GM10847 (cell line): Measurements from ENCODE around the gene COL17A1.

Experiments used
- POLR2A ChIP-seq: IDR thresholded peaks from 2 replicates; pipeline ENCODE4 v1.6.1; 2011; ENCODE audit not compliant: insufficient read length; ENCODE audit errors: extremely low read depth

COL17A1 gene

DNA sequence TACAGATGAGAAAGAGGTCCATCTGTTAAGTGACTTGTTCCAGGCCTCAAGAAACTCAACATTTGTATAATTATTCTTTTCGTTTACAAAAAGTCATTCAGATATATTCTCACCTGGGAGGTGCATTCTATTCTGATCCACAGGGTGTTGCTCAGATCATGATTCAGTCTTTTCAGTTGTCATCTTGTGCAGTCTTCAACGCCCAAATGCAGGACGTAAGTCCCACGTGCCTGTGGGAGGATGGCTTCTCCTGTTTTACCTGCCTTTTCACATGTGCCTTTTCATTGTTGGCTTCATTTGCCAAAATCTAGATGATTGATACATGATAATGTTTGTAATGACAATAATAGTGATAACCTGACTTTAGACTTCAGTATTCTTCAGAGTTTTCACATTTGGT lies 72.2 kb downstream of the COL17A1 start:
- no peak for TF ChIP-seq POLR2A

DNA sequence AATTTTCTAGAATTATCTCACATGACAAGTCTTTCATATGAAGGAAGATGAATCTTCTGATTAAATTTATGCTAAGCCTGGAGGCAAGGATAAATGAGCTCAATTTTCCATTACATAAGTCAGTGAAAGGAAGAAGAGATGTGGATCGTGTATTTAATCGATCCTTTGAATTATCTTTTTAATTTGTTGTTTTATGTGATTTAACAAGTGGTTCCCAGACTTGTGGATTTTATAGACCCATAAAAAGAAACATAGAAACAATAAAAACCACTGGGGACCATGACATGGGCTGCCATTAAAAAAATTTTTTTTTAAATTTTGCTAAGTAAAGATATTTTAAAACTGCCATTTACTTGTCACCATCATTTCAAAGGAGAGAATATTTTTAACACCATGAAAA lies 73.8 kb downstream of the COL17A1 start:
- no peak for TF ChIP-seq POLR2A

DNA sequence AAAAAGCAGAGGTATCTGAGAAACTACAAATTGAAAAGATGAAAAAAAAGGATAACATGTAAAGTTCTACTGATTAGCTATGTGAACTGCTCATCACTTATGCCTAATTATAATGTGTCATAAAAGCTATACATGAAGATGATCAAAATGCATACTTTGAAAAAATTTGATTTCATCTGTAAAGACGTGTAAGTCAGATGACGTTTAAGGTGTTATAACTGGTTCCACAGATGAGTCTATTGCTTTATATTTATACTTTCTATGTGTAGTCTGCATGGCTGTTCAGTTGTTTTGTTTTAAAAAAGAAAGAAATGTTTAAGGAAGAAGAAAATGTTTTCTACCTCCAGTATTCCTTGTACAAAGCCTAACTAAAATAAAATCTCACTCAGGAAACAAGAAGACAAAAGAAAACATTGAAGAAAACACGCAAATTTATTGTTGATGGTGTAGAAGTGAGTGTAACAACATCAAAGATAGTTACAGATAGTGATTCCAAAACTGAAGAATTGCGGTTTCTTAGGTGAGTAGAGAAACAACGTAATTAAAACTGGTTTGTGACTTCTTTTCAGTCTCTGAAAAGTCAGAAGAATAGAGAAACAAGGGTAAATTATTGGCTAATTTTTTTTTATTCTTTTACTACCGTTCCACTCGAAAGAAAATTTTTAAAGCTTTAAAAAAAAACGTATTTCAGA lies 80.4 kb downstream of the COL17A1 start:
- no peak for TF ChIP-seq POLR2A

DNA sequence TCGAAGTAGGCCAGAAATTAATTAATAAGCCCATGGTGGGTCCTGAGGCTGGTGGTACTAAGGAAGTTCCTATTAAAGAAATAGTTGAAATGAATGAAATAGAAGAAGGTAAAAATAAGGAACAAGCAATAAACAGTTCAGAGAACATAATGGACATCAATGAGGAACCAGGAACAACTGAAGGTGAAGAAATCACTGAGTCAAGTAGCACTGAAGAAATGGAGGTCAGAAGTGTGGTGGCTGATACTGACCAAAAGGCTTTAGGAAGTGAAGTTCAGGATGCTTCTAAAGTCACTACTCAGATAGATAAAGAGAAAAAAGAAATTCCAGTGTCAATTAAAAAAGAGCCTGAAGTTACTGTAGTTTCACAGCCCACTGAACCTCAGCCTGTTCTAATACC lies 82.8 kb downstream of the COL17A1 start:
- no peak for TF ChIP-seq POLR2A

DNA sequence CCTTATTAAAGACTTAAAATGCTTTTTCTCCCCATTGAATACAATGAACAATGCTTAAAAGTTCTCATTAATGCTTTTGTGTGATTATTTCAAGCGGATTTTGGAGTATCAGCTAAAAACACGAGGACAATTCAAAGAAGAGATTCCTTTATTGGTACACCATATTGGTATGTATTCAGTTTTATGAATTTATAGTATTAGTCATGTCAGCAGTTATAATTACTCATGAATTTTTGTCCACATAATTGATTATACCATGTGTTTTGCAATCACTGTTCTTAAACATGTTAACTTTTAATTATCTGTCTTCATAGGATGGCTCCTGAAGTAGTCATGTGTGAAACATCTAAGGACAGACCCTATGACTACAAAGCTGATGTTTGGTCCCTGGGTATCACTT lies 86.9 kb downstream of the COL17A1 start:
- no peak for TF ChIP-seq POLR2A

GRCh38 chr10:103995134-103995533 lies 90.5 kb downstream of the COL17A1 start:
- no peak for TF ChIP-seq POLR2A

GRCh38 chr10:103991393-103992128 lies 94.1 kb downstream of the COL17A1 start:
- no peak for TF ChIP-seq POLR2A

GRCh38 chr10:103990531-103990930 lies 95.1 kb downstream of the COL17A1 start:
- TF ChIP-seq POLR2A: no peak

DNA sequence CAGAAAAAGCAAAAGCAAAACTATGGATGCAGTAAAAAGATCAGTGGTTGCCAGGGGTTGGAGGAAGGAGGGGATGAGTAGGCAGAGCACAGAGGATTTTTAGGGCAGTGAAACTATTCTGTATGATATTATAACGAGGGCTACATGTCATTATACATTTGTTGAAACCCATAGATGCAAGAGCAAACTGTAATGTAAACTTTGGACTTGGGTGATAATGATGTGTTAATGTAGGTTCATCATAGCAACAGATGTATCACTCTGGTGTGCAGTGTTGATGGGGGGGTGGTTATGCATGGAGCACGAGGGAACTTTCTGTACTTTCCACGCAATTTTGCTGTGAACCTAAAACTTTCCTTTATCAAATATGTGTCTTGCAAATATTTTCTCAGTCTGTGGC lies 95.6 kb downstream of the COL17A1 start:
- no peak for TF ChIP-seq POLR2A

- TF ChIP-seq POLR2A: no peak
Measured at GRCh38 chr10:103986360-103986759, 99.3 kb downstream of the COL17A1 start.

GRCh38 chr10:103985726-103986125 lies 100.0 kb downstream of the COL17A1 start:
- no peak for TF ChIP-seq POLR2A

- no peak for TF ChIP-seq POLR2A
Measured at GRCh38 chr10:103983367-103983911, 102.2 kb downstream of the COL17A1 start.

- TF ChIP-seq POLR2A: no peak
Measured at GRCh38 chr10:103982639-103983038, 103.0 kb downstream of the COL17A1 start.
